Right renal cortex interstitium (tissue), 3 donors: ENCODE data around the gene STK17B. TPM values are rescaled to one million over a fixed set of nuclear protein-coding genes. Genes with fewer than 3 reads are reported as not detected.

Experiments used
- DNase-seq, 3 donors: peaks; one replicate each; pipeline ENCODE4 v3.0.0-alpha.2; 2013; ENCODE audit warnings: low read depth in 3 of 3, low spot score in 2 of 3
- polyA plus RNA-seq, 3 donors: library from polyadenylated mRNA; unstranded; fragments of 120-200 nt; gene quantifications; one replicate each; pipeline ENCODE4 v1.2.1, GENCODE V29; 2013; ENCODE audit not compliant: insufficient read length in 3 of 3

STK17B gene
- polyA plus RNA-seq, 3 donors = 11.4 to 12.0 (median 11.8) TPM

DNA sequence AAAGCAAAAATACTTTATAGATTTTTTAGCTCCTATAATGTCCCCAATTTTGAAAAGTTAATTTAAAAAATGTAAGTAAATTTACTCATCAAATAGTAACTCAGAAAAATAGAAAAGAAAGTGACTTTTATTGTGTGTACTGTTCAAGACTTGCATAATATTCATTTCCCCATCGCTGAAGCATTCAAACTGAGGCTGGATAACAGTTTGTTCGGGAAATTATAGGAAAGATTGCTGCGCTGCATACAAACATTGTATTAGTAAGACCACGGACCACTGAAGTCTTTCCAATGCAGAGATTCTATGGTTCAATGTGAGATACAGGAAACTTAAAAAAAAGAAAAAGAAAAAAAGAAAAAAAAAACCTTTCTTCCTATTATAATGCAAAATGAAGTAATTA lies 10.4 kb downstream of the STK17B start:
- DNase-seq = no peak

DNA sequence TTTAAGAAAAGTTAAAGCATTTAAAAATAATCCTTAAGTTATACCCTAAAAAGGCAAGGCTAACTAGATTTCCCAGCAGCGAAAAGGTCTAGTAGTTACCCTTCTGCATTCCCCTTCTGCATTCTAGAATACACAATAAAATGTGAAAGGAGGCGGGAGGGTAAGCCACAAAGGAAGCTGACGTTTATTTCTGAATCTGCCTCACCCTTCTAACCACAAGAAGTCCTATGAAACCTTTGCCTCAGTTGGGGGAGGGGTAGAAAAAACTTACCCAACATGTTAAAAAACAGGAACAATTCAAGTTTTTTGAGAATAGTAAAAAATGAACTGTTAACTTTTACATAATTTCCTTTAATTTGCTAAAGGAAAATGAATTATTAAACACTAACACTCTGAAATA lies 11.3 kb downstream of the STK17B start:
- no peak for DNase-seq

DNA sequence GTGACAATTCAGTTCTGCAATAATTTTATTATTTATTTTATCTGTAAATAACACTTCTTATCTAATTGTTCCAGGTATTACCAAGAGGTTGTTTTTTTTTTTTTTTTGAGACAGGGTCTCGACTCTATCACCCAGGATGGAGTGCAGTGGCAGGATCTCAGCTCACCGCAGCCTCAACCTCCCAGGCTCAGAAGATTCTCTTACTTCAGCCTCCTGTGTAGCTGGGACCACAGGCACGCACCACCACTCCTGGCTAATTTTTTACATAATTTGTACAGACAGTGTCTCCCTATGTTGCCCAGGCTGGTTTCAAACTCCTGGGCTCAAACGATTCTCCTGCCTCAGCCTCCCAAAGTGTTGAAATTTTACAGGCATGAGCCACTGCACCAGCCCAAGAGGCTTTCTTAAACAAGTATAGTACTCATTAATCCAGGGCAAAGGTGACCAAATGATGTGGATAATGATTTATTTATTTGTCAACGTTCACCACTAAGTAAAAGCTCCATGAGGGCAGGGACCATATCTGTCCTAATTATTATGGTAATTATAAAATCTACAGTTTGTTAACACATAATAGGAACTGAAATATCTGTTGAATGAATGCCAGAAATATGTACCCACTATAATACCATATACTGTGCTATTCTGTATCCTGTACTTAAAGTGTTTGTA lies 12.0 kb downstream of the STK17B start:
- DNase-seq = no peak

DNA sequence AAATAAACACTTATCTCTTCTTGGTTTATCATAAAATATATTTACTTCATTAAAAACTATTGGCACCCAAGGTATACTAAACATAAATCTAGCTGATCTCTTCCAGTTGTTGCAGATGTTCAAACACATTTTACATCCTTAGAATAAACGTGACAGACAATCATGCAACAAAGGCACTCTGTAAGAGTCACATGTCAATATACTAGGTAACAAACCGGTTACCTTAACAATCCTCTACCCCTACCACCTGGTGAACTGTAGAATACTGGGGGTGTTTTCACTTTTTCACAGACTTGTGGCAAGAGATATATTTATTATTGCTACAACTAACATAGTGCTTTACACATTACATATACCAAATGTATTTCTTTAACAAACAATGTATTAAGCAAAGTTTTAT lies 15.8 kb downstream of the STK17B start:
- no peak for DNase-seq

DNA sequence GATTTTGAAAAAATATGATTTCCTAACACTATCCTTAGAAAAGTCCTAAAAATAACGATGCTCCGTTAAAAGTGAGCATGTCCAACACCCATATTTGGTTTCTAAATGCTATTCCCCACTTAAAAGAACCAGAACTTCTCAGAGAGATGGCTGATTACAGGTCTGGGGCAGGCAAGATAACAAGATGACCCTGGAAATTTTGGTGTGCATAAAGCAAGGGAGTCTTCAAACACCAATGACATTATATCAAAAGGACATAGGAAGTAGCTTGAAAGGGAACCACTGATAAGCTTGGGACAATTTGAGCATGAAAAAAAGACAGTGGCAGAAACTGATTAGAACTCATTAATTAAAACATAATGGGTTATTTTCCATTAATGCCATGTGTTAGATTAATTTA lies 17.9 kb downstream of the STK17B start:
- no peak for DNase-seq

DNA sequence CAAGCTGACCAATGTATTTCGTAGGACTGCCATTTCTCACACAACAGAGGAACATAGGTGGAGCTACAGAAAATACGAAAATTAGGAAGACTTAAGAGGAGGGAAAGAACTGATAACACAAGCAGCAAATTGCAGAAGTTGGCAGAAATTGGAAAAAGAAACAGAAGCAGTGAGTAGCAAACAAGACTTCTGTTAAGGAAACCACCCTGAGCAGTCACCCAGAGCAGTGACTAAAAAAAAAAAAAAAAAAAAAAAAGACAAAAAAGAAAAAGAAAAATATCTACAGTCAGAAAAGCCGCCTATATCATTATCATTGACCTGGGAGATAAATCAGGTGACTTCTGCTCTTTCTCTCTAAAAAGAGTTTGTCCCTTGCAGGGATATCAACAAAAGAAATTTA lies 21.4 kb downstream of the STK17B start:
- DNase-seq = no peak

DNA sequence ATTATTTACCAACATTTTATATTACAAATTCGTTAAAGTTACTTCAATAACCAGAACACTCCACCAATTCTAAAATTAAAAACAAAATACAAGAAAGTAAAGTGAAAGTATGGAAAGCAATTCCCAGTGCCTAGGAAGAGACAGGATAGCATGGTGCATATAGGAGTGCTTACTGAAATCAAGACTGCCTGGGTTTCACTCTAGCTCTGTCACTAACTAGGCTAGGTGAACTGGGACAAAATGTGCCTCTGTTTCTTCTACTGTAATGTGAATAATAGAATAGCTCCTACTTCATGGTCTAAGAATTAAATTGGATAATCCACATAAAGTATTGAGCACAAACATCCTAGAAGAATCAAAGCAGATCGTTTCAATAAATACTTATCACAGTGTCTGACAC lies 22.6 kb downstream of the STK17B start:
- DNase-seq = no peak

DNA sequence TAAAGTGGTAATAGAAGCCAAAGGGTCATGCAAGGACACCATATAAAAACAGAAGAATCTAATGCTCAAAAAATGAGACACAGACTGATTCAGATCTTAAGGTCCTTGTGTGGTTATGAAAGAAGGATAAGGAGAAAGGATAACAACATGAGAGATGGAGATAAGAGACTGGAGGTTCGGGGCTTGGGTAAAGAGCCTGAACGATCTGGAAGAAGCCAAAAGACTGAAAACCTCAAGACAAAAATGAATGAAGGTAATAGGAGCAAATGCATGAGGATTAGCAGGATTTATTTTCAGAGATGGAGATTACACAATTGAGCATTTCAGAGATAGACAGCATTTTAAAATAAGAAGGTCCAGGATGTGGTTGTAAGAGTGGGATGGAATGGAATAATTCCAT lies 26.1 kb downstream of the STK17B start:
- DNase-seq = no peak

DNA sequence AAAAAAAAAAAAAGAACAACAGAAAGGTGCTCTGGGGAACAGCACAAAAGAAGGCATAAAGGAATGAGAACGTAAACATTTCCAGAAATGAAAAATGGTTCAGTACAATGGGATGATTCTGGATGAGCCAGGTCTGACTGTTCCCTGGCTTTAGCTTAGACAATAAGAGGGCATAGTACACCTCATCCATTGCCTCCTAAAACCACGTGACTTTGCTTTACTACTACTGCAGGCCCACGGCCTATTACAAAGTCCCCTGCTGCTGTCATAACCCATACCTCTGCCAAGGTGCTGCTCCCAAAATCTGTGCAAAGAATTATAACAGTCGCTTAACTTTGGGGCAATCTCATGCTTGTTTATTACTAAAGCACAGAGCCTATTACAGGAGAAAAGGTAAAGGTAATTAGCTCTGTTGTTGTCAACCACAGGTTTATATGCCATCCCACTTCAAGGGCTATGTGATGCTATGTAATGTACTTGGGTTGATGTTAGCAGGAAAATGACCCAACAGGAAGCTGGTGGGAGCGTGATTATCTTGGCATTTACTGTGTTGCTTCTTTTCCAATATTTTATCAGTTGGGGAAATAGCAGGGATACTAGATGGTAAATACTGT lies 26.8 kb downstream of the STK17B start:
- DNase-seq = no peak

DNA sequence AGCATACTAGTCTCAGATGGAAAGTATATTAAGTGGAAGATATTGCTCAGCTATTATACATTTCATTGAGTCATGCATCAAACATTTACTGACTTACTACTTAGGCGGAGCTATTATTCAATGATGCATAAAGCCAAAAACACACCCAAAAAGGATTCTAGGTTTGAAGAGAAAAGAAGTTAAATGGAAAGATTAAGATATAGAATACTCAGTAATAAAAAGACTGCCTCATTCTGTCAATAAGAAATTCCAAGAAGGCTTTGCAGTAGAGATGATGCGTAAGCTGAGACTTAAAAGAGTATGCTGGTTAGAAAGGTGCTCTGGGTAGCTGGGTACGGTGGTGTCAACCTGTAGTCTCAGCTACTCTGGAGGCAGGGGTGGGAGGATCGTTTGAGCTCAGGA lies 27.6 kb downstream of the STK17B start:
- no peak for DNase-seq

DNA sequence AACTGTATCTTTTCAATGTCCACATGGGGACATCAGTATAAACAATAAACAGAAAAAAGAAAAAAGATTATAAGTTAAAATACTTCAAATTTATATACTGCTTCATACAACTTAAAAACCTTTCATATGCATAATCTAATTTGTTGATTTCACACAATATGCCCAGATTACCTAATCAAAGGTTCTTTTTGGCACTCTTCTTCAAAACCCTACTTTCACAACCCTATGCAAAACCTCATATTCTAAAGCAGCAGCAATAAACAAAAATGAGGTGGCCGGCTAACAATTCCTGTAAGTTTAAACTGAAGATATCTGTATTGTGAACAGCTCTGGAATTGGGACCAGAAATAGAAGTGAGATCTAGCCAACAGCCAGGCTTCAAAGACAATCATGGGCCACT lies 28.6 kb downstream of the STK17B start:
- no peak for DNase-seq

DNA sequence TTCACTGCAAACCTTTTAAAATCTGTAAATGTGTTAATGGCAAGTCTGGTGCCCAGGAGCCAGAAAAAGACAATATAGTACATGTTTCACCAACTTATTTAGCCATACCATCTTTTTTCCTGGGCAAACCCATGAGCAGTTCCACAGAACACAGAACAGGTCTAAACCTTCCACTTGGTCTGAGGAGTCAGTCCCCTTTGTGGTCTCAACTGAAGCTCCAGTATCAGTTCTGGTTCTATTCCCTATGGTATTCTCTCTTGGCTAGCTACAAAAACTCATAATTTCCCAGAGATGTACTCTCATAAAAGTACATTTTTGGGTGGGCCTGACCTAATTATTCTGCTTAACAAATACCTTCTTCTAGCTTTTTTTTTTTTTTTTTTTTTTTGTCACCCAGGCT lies 31.2 kb downstream of the STK17B start:
- DNase-seq = no peak

DNA sequence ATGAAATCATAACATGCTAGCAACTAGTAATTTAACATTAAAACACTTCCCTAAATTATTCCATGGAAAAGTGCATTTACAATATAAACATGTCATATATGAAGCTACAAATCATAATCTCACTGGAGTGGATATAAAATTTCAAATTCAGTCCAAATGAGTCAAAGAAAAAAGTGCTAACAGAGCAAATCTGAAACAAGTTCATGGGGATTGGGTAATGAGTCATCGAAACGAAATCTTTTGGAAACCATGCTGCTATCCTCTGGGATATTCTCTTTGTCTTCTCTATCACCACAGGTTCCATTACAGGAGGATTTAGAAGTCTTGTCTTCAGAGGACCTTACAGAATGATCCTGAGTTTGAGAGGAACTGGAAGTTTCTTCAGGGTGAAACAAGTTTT lies 34.1 kb downstream of the STK17B start:
- DNase-seq = no peak

DNA sequence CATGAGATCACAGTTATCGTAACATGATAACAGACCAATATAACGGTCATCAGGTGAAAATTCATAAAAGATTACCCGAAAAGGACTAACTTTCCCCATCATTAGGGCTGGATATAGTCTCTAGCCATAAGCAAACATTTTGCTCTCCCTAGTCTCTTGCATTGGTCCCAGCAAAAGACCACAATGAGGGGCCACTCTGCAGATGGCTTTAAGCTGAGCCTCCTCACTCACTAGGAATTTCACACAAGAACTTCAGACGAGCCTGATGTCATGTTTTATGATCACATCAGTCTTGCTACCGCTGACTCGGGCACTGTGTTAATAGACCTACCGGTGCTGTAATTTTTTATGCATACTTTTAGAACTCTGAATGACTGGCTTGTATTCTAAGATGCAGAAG lies 35.2 kb downstream of the STK17B start:
- no peak for DNase-seq

DNA sequence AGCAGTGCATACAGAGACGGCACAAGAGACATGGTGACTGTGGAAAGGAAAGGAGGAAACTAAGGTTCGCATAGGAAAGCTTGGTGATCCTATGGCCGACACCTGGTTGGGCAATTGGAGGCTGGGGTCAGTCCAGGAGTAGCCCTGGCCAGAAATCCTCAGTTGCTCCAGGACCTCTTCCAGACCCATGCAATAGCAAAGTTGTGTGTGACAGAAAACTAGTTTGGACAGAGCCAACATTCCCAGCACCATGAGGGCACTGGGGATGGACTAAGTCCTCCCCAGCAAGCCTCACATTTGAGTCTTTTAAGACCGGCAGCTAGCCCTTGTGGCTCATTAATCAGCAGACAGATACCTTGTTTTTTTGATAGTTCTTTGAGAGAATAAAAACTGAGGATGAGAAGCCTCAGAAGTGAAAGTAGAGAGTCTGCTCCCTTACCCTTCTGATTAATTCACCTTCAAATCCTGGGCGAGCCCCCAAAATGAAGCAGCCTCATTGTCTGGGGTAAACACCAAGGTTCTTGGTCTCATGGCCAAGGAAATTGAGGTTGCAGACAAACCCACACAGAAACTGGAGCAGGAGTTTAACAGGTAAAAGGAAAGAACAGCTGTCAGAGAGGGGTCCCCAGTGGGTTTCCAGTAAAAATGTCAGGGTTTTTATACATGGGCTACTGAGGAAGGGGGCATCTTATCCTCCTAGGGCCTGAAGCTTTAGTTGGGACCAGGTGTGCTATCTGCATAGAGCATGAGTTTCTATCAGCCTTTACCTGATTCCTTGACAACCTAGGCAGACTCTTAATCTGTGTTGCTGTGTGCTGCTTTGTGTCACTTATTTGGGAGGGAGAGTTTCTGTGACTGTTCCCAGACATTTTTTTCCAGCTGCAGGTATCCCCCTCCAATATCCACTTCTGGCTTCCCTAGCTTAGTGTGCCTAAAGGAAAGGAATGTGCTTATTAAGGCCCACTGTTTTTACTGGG lies 39.1 kb downstream of the STK17B start:
- DNase-seq = no peak

DNA sequence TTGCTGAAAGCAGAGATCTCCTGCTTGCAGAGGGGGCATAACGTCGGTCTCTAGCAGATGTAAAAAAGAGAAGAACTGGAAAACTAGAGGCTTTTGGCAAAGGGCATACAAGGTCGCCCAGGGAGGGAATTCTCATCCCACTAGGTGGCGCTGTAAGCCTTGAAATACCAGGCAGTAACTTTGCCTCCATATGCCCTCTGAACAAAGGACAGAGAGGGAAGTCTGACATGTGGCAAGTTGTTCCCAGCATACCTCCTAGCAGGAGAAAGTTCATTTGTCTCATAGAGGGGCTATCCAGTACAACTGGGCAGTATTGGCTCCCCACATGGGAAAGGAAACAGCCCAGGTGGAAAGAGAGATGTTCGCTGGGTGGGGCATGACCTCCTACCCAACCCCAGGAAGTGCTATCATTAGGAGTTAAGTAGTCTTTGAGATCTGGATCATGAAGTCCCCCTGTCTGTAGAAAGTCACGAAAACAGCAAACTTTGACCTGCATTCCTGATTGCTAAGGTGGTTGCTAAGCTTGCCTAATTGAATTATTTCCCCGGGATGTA lies 39.9 kb downstream of the STK17B start:
- no peak for DNase-seq

DNA sequence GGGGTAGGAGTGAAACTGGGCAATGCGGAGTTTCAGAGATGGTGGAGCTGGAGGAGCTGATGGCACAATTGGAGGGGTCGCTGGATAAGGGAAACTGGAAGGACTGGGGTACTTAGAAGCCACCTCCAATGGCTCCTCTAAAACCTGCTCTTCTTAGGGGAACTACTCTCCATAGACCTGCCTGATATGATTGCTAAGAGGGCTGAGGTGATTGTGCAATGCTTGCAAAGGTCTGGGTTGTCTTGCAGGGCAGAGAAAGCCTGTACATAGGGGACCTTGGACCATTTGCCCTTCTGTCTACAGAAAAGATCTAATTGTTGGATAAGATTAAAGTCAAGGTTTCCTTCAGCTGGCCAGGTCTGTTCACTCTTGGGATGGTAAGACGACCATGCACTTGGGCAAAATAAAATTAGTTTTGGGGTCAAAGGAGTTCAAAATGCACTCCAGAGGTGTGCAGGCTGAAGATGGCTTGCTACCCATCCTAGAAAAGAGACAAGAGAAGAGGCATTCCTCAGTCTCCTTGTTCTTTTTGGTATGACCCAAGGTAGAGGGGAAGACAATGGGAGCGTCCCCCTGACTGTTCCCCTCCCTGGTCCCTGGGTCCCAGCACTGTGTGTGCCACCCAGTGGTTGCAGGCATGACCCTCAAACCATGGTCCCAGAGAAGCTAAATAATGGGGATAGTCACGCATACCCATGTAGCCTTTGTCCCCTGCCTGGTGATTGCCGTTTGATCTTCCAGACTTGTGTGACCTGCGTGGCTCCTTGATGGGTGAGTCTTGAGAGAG lies 41.1 kb downstream of the STK17B start:
- DNase-seq = no peak

DNA sequence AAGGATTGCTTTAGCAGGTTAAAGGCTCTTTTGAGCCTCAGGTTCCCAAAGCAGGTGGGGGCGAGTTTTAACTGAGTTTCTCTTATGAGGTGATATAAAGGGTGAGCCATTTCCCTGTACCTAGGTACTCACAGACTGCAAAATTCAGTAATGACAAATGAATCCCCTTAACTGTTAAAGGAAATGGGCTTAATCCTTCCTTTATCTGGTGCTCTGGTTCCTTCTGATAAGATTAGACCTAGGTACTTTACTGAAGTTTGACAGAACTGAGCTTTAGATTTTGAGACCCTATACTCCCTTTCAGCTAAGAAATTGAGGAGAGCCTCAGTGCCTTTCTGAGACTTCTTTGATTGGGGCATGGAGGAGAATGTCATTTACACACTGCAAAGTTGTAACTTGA lies 42.6 kb downstream of the STK17B start:
- no peak for DNase-seq

DNA sequence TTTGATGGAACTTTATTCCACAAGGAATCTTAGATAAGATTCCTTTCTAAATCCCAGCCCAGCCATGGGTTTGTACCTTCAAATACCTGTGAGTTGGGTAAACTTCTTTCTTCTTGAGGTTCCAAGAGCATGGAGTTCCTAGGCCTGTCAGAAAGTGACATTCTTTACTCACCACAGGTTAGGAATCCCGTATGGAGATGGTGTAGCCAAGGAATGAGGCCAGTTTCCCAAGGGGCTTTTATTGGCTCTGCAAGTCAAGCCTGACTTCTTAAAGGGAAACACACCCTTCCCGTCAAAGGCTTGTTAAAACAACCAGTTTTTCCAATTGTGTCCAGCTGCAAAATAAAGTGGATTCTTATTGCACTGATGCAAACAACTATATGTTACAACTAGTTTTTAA lies 45.8 kb downstream of the STK17B start:
- no peak for DNase-seq

DNA sequence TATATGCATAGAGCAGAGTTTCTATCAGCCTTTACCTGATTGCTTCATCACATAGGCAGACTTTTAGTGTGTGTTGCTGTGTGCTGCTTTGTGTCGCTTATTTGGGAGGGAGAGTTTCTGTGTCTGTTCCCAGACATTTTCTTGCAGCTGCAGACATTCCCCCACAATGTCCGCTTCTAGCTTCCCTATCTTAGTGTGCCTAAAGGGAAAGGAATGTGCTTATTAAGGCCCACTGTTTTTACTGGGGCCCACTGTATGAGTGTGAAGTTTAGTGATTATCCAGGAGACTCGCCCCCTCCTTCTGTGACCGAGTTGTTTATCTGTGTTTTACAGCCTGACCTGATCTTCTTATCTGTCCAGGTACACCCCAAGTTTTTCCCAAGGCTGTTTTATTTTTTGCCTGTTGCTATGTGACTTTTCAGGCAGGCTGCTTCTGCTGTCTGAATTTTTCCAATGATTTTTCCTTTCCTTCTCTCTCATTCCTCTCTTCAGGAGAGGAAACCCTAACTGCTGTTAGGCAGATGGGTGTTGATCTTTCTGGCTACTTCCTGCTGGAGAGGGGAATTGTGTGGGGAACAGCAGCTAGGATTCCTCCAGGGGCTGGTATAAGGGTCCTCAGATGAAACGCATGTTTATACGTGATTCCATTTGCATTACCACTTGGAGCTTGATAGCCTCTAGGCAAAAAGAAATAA lies 47.6 kb downstream of the STK17B start:
- no peak for DNase-seq
